RWPE1 (cell line): Measurements from ENCODE around the gene PRR20A.
"Not testable (repeated sequence)": the region's sequence is repeated elsewhere in the genome, so short reads cannot be mapped to it uniquely, and the experiment has no call there.

Experiments
- CTCF ChIA-PET: fragments of 350-600 bp; sonication (Branson Sonifier 250); formaldehyde crosslinking; extraction: SDS; loops from one replicate; lab custom pipeline; 2021; lab: Yijun Ruan, JAX
- POLR2A ChIA-PET: fragments of 400-600 bp; formaldehyde crosslinking; extraction: SDS; loops from one replicate; lab custom pipeline; 2020; ENCODE audit warnings: antibody characterized with exemption; ENCODE audit not compliant: low non-redundant PET; lab: Yijun Ruan, JAX
- DNase-seq: peaks from one replicate; pipeline ENCODE4 v3.0.0; 2012; ENCODE audit warnings: low spot score
- H3K27ac ChIP-seq: fragments of 450-650 bp; 2 replicates; pipeline ENCODE4 v1.5.1; 2017
- TF ChIP-seq, protein P1 (sequence below): fragments of 450-650 bp; conservative IDR thresholded peaks from 2 replicates; pipeline ENCODE4 v1.5.1; 2017; ENCODE audit warnings: low read depth, mild to moderate bottlenecking

Gene PRR20A

DNA sequence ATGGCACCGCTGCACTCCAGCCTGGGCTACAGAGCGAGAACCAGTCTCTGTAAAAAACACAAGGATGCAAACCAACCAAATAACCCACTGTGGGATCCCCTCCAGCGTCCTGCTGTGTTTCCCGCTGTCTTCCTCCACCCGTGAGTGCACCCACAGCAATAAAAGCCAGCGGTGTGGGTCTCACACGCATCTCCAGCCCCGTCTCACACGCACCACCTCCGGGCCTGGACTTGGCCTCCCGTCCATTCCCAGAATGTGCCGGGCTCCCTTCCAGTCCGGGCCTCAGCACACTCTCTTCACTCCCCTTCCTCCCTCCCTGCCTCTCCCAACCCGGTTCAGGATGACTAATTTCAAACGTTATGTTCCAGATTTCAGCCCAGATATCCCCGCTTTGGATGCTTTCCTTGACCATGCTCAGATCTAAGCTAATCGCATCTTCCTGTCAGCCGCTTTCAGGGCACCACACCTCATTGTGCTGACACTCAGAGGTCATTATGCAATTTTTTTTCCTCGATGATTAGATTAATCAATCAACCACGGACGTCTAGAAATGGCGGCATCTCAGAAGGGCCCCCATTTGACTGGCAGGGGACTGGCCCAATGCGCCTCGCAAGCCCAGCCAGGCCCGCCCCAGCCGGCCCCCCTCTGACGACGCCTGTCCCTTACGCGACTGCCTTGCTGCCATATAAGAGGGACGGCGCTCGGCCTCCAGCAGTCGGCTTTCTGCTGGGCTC, at the start of gene PRR20A:
Gene PRR20A (plus strand): TSS at position 684 of the 734 bp plus-strand sequence. CDS start 387 bp downstream, outside the sequence.
- POLR2A ChIA-PET, H3K27ac ChIP-seq, DNase-seq, CTCF ChIA-PET: not testable (repeated sequence)

- ChIA-PET POLR2A (no interaction called here), CTCF (no interaction called here)
- TF ChIP-seq, protein P1, sequence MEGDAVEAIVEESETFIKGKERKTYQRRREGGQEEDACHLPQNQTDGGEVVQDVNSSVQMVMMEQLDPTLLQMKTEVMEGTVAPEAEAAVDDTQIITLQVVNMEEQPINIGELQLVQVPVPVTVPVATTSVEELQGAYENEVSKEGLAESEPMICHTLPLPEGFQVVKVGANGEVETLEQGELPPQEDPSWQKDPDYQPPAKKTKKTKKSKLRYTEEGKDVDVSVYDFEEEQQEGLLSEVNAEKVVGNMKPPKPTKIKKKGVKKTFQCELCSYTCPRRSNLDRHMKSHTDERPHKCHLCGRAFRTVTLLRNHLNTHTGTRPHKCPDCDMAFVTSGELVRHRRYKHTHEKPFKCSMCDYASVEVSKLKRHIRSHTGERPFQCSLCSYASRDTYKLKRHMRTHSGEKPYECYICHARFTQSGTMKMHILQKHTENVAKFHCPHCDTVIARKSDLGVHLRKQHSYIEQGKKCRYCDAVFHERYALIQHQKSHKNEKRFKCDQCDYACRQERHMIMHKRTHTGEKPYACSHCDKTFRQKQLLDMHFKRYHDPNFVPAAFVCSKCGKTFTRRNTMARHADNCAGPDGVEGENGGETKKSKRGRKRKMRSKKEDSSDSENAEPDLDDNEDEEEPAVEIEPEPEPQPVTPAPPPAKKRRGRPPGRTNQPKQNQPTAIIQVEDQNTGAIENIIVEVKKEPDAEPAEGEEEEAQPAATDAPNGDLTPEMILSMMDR: no peak
- H3K27ac ChIP-seq: no peak overlapping the region
- DNase-seq: no peak
Observed at GRCh38 chr13:57114945-57115344, 25.8 kb upstream of the PRR20A start.

DNA sequence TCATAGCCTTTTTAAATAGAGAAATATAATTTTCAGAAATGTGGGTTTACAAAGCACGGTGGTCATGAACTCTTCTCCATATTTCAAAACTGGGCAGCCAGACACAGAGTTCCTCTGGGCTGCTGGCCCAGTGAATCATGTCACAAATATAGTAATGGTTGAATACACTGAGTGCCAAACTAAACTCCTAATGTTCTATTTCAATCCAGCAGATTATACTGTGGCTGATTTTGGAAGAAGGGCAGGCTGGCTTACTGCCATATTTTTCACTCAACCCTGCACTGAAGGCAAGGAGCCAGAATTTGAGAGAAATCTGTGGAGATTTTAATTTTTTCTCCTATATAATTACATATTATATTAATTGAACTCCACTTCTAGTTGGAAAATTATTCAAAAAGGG, 17.0 kb upstream of the PRR20A start:
- H3K27ac ChIP-seq: no peak overlapping the region
- DNase-seq: no peak
- TF ChIP-seq, protein P1: no peak
- ChIA-PET POLR2A (no interaction called here), CTCF (no interaction called here)

DNA sequence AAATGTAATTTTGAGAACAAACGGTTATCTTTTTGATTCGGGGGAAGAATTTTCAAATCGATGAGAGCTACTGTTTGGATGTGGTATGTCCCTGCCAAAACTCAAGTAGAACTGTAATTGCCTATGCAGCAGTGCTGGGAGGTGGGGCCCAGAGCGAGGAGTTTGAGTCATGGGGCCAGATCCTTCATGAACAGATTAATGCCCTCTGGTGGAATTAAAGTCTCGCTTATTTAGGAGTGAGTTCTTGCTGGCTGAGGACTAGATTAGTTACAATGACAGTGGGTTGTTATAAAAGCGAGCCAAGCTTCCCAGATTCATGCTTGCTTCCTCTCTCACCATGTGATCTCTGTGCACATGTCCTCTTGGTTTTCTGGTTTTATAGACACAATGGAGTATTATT, 11.8 kb upstream of the PRR20A start:
- TF ChIP-seq, protein P1: no peak
- ChIA-PET POLR2A (no interaction called here), CTCF (interaction anchor here (0.7 to 0.8 kb wide), 2 partner anchors 101 to 1460 kb away, joined by 4 to 5 read pairs; no protein-coding TSS in a partner anchor)
- DNase-seq: no peak
- no peak overlapping the region for H3K27ac ChIP-seq

GRCh38 chr13:57136093-57136492, 4.6 kb upstream of the PRR20A start:
- ChIA-PET POLR2A (no interaction called here), CTCF (no interaction called here)
- TF ChIP-seq, protein P1: no peak
- no peak overlapping the region for H3K27ac ChIP-seq
- no peak for DNase-seq

DNA sequence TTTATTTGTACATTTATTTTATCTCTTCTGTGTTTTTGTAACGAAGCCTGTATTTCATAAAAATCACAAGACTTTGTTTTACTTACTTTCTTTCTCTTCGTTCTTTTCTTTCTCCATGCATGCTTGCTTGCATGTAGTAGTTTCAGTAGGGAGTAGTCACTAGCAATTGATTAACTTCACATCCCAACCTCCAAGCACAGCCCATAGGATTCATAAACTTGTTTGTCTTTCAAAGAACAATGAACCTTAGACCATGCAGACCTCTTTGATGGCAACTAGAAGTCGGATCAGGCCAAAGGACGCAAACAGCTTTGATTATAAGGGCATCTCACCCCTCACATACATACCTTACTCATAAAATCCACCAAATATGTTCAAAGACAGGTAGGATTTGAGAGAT, 3.1 kb upstream of the PRR20A start:
- ChIA-PET POLR2A (no interaction called here), CTCF (no interaction called here)
- H3K27ac ChIP-seq: no peak overlapping the region
- TF ChIP-seq, protein P1: no peak
- DNase-seq: no peak

DNA sequence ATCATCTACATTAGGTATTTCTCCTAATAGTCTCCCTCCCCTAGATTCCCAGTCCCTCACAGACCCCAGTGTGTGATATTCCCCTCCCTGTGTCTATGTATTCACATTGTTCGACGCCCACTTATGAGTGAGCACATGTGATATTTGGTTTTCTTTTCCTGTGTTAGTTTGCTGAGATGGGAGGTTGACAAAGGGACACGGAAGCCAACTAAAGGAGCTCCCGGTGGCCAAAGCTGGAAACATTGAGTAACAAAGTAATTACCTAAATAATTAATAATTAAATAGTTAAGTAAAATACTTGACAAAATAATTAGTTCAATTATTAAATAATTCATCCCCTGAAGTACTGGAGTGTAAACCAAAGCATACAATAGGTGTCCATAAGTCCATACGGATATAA, 1.7 kb upstream of the PRR20A start:
- ChIA-PET POLR2A (no interaction called here), CTCF (no interaction called here)
- DNase-seq: no peak
- TF ChIP-seq, protein P1: no peak
- no peak overlapping the region for H3K27ac ChIP-seq

GRCh38 chr13:57139781-57140180, 937 bp upstream of the PRR20A start:
- H3K27ac ChIP-seq, DNase-seq, POLR2A ChIA-PET, CTCF ChIA-PET: not testable (repeated sequence)

DNA sequence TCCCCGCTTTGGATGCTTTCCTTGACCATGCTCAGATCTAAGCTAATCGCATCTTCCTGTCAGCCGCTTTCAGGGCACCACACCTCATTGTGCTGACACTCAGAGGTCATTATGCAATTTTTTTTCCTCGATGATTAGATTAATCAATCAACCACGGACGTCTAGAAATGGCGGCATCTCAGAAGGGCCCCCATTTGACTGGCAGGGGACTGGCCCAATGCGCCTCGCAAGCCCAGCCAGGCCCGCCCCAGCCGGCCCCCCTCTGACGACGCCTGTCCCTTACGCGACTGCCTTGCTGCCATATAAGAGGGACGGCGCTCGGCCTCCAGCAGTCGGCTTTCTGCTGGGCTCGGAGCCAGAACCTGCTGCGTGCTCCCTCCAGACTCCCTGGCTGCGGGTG, 6.5 kb downstream of the PRR20A start, which contains the start of gene PRR20B:
Gene PRR20B (plus strand): TSS at position 301 of the 400 bp plus-strand sequence. CDS start 387 bp downstream, outside the sequence.
- DNase-seq, POLR2A ChIA-PET, H3K27ac ChIP-seq: not testable (repeated sequence)

GRCh38 chr13:57148106-57148505, 7.4 kb downstream of the PRR20A start:
- CTCF ChIA-PET, H3K27ac ChIP-seq, POLR2A ChIA-PET, DNase-seq: not testable (repeated sequence)

More for the DNA sequence above, 6.5 kb downstream of the PRR20A start, which contains the start of gene PRR20B:
- CTCF ChIA-PET: not testable (repeated sequence)
